Activated CD8-positive, alpha-beta T cell treated with anti-CD3 and anti-CD28 coated beads for 36 hours (primary cell): Measurements from ENCODE around the gene CLMN. TPM values are rescaled to one million over a fixed set of nuclear protein-coding genes. Genes with fewer than 3 reads are reported as not detected.

Source experiments
- ATAC-seq: fragments of 200-7000 bp; cut with Tn5 transposase; one replicate; pipeline ENCODE4 v1.10.0; 2021; ENCODE audit warnings: mild to moderate bottlenecking, moderate library complexity
- CTCF ChIA-PET: fragments of 350-600 bp; sonication (Branson Sonifier 250); formaldehyde crosslinking; loops from one replicate; lab custom pipeline; 2021; ENCODE audit warnings: antibody characterized with exemption; lab: Charles Lee
- POLR2A ChIA-PET: fragments of 350-600 bp; sonication (Branson Sonifier 250); formaldehyde crosslinking; loops from one replicate; lab custom pipeline; 2021; ENCODE audit warnings: antibody characterized with exemption; lab: Charles Lee
- DNase-seq: peaks from one replicate; pipeline ENCODE4 v3.0.0-alpha.2; 2020
- H3K27ac Mint-ChIP-seq: one replicate; pipeline ENCODE4 v1.8.0; 2021; ENCODE audit warnings: mild to moderate bottlenecking, mixed read lengths
- H3K27me3 Mint-ChIP-seq: one replicate; pipeline ENCODE4 v1.8.0; 2021; ENCODE audit warnings: mixed read lengths
- H3K36me3 Mint-ChIP-seq: one replicate; pipeline ENCODE4 v1.8.0; 2021; ENCODE audit warnings: low read depth, mixed read lengths
- H3K4me1 Mint-ChIP-seq: one replicate; pipeline ENCODE4 v1.8.0; 2021; ENCODE audit warnings: low read depth, mixed read lengths
- H3K4me3 Mint-ChIP-seq: one replicate; pipeline ENCODE4 v1.8.0; 2021; ENCODE audit warnings: mild to moderate bottlenecking, moderate library complexity, mixed read lengths
- H3K9me3 Mint-ChIP-seq: one replicate; pipeline ENCODE4 v1.8.0; 2021; ENCODE audit warnings: mixed read lengths
- intact Hi-C: fragments of 100-400 bp; cut with micrococcal nuclease; formaldehyde crosslinking; loops from one replicate; pipeline ENCODE4 v1.10.0; 2022
- total RNA-seq, 2 experiments: library from RNA; stranded (reverse); gene quantifications; one replicate each; pipeline ENCODE4 v1.2.3, GENCODE V29; 2021
- TF ChIP-seq, protein P1 (sequence below): fragments of 200-600 bp; IDR thresholded peaks from one replicate; pipeline ENCODE4 v1.8.0; 2022; ENCODE audit warnings: antibody characterized with exemption, mild to moderate bottlenecking

CLMN gene
- total RNA-seq, 2 experiments from 2014 or later: 0.31 to 0.59 TPM

DNA sequence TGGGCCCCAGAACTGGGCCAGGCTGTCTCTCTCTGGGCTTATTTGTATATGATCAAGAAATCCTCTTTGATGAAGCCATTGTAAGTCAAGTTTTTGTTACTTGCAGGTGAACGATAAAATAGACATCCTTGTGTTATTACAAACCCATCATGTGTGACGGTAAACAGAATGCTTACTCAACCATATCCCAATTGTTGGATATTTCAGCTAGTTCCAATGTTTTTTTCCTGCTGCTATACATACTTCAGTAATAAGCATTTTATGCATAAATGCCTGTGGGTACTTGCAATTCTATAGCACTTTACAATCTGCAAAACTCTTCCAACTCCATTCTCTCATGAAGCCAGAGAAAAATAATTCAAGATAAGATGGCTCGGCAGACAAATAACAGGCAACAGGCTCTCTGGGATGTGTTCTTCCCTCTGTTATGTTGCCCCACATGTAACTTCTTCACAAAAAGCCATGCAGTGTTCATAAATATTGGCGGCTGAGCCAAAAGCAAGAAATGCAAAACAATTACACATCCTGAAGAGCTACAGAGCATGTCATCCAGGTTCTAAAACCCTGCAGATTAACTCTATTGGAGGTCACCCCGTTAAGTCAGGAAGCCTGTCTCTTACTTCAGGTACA, 69.5 kb downstream of the CLMN start:
- CTCF ChIA-PET: interaction anchor here (1.6 kb wide), 1 partner anchor 192 kb away, joined by 4 read pairs; no protein-coding TSS in a partner anchor
- DNase-seq (no peak), ATAC-seq (no peak)
- intact Hi-C loops: no loop called here
- POLR2A ChIA-PET: no interaction called here
- H3K9me3 Mint-ChIP-seq: no peaks in the 10 kb centered on the region
- no peak overlapping the region for H3K27ac Mint-ChIP-seq
- no peaks in the 10 kb centered on the region for H3K27me3 Mint-ChIP-seq
- H3K4me3 Mint-ChIP-seq: no peak overlapping the region
- no peaks in the 10 kb centered on the region for H3K36me3 Mint-ChIP-seq
- TF ChIP-seq, protein P1, sequence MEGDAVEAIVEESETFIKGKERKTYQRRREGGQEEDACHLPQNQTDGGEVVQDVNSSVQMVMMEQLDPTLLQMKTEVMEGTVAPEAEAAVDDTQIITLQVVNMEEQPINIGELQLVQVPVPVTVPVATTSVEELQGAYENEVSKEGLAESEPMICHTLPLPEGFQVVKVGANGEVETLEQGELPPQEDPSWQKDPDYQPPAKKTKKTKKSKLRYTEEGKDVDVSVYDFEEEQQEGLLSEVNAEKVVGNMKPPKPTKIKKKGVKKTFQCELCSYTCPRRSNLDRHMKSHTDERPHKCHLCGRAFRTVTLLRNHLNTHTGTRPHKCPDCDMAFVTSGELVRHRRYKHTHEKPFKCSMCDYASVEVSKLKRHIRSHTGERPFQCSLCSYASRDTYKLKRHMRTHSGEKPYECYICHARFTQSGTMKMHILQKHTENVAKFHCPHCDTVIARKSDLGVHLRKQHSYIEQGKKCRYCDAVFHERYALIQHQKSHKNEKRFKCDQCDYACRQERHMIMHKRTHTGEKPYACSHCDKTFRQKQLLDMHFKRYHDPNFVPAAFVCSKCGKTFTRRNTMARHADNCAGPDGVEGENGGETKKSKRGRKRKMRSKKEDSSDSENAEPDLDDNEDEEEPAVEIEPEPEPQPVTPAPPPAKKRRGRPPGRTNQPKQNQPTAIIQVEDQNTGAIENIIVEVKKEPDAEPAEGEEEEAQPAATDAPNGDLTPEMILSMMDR: no peak
- H3K4me1 Mint-ChIP-seq: no peaks in the 10 kb centered on the region

DNA sequence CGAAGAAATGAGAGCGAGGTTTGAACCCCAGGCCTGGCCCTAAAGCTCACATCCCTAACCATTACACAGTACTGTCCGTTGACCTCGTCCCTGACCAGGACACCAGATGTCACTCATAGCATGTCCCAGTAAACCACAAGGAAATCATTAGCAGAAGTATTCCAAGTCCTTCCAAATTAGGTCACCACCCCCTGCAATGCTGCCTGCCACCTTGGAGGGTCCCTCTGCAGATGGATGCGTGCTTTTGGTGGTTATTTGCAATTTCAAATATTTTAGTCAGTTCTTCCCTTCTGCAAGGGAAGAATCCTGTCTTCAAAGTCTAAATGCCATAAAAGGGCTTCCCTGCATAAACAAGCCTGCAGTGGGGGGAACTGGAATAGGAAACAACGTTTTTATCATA, 71.3 kb downstream of the CLMN start:
- ChIA-PET CTCF (no interaction called here), POLR2A (interaction anchor here (0.6 kb wide), 1 partner anchor 360 kb away, joined by 3 read pairs; no protein-coding TSS in a partner anchor)
- TF ChIP-seq, protein P1: no peak

DNA sequence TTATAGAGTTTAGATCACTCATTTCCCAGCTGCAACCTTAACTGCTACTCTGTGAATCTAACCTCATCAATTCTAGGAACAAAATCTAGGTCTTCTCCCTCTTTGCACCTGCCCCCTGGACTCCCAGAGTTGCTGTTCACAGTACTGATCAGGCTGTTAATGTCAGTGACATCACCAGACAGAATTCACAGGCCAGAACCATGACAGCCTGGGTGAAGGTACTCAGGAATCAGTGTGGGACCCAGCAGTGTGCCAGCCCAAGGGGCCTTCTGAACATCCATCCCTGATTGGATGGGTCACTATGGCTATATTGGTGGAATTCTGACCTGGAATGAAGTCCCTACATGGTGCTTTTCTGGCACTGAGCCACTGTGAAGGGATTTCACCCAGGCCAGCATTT, 72.8 kb downstream of the CLMN start:
- TF ChIP-seq, protein P1: no peak
- Mint-ChIP-seq H3K27ac (no peak overlapping the region), H3K9me3 (no peaks in the 10 kb centered on the region), H3K4me1 (no peaks in the 10 kb centered on the region), H3K4me3 (no peak overlapping the region), H3K36me3 (no peaks in the 10 kb centered on the region), H3K27me3 (no peaks in the 10 kb centered on the region)
- POLR2A ChIA-PET: no interaction called here
- CTCF ChIA-PET: no interaction called here
- no peak for DNase-seq
- intact Hi-C loops: no loop called here
- no peak for ATAC-seq

More for the DNA sequence above, 71.3 kb downstream of the CLMN start:
- Mint-ChIP-seq H3K27me3 (no peaks in the 10 kb centered on the region), H3K4me3 (no peak overlapping the region), H3K27ac (no peak overlapping the region), H3K9me3 (no peaks in the 10 kb centered on the region), H3K36me3 (no peaks in the 10 kb centered on the region), H3K4me1 (no peaks in the 10 kb centered on the region)
- no peak for ATAC-seq
- no peak for DNase-seq
- intact Hi-C loops: no loop called here

DNA sequence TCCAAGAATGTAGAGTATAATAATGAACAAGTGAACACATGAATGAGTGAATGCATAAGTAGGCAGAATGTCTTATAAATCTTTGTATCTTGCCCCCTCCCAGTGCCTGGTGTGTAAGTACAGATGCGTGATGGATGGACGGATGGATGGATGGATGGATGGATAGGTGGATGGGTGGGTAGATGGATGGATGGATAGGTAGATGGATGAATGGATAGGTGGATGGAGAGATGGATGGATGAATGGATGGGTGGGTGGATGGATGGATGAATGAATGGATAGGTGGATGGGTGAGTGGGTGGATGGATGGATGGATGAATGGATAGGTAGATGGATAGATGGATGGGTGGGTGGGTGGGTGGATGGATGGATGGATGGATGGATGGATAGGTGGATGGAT, 74.4 kb downstream of the CLMN start:
- CTCF ChIA-PET: no interaction called here
- POLR2A ChIA-PET: no interaction called here
- Mint-ChIP-seq H3K9me3 (no peaks in the 10 kb centered on the region), H3K27ac (no peak overlapping the region), H3K36me3 (no peaks in the 10 kb centered on the region), H3K4me1 (no peaks in the 10 kb centered on the region), H3K27me3 (no peaks in the 10 kb centered on the region), H3K4me3 (no peak overlapping the region)
- TF ChIP-seq, protein P1: no peak
- ATAC-seq (no peak), DNase-seq (no peak)
- intact Hi-C loops: no loop called here

DNA sequence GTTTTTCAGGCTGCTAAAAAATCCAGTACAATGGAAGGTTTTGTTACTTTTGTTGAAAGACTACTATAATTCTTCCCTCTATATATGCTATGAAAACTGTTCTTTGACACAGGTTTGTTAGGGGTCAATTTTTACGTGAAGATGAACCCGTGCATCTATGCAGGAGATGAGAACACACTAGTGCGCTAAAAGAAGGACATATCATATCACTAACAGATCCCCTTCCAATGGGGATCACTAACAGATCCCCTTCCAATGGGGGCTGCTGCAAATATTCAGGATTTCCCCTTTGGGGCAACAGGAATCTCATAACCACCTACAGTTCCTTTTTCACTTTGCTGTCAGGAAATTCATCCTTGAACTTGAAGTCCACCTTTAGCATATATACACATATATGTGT, 75.1 kb downstream of the CLMN start:
- ChIA-PET CTCF (no interaction called here), POLR2A (no interaction called here)
- H3K4me3 Mint-ChIP-seq: no peak overlapping the region

More for the DNA sequence above, 75.1 kb downstream of the CLMN start:
- H3K27ac Mint-ChIP-seq: no peak overlapping the region
- TF ChIP-seq, protein P1: no peak
- H3K27me3 Mint-ChIP-seq: no peaks in the 10 kb centered on the region
- no peaks in the 10 kb centered on the region for H3K9me3 Mint-ChIP-seq
- ATAC-seq (no peak), DNase-seq (no peak)
- H3K4me1 Mint-ChIP-seq: no peaks in the 10 kb centered on the region
- intact Hi-C loops: no loop called here
- H3K36me3 Mint-ChIP-seq: no peaks in the 10 kb centered on the region
